Activated B cell treated with CpG ODN at 0.5 μM for 24 hours (primary cell): Measurements from ENCODE around the gene TBCA. TPM values are rescaled to one million over a fixed set of nuclear protein-coding genes. Genes with fewer than 3 reads are reported as not detected.
A peak's percentile ranks its signal among the peaks of the same experiment; 100 is the strongest.
"Not testable (repeated sequence)": the region's sequence is repeated elsewhere in the genome, so short reads cannot be mapped to it uniquely, and the experiment has no call there.

Experiments
- ATAC-seq: fragments of 200-7000 bp; cut with Tn5 transposase; one replicate; pipeline ENCODE4 v1.10.0; 2021; ENCODE audit warnings: low read depth, mild to moderate bottlenecking, moderate library complexity
- CTCF ChIA-PET: fragments of 350-600 bp; sonication (Branson Sonifier 250); formaldehyde crosslinking; loops from one replicate; lab custom pipeline; 2021; ENCODE audit warnings: antibody characterized with exemption; lab: Charles Lee
- POLR2A ChIA-PET: fragments of 350-600 bp; sonication (Branson Sonifier 250); formaldehyde crosslinking; loops from one replicate; lab custom pipeline; 2021; ENCODE audit warnings: antibody characterized with exemption; lab: Charles Lee
- DNase-seq: peaks from one replicate; pipeline ENCODE4 v3.0.0; 2022
- H3K27ac Mint-ChIP-seq: one replicate; pipeline ENCODE4 v1.8.0; 2020; ENCODE audit warnings: mixed read lengths
- H3K27me3 Mint-ChIP-seq: one replicate; pipeline ENCODE4 v1.8.0; 2021; ENCODE audit warnings: mixed read lengths
- H3K36me3 Mint-ChIP-seq: one replicate; pipeline ENCODE4 v1.8.0; 2021; ENCODE audit warnings: low read depth, mixed read lengths
- H3K4me1 Mint-ChIP-seq: one replicate; pipeline ENCODE4 v1.8.0; 2021; ENCODE audit warnings: mixed read lengths
- H3K4me3 Mint-ChIP-seq: one replicate; pipeline ENCODE4 v1.8.0; 2020; ENCODE audit warnings: mild to moderate bottlenecking, mixed read lengths
- H3K9me3 Mint-ChIP-seq: one replicate; pipeline ENCODE4 v1.8.0; 2020; ENCODE audit warnings: mixed read lengths
- intact Hi-C: fragments of 100-400 bp; cut with micrococcal nuclease; formaldehyde crosslinking; loops from one replicate; pipeline ENCODE4 v1.15.1; 2024
- total RNA-seq: library from RNA; stranded (reverse); gene quantifications from 2 replicates; pipeline ENCODE4 v1.2.3, GENCODE V29; 2022
- TF ChIP-seq, protein P1 (sequence below): fragments of 200-600 bp; IDR thresholded peaks from one replicate; pipeline ENCODE4 v1.8.0; 2022; ENCODE audit warnings: antibody characterized with exemption, mild to moderate bottlenecking

TBCA gene
- total RNA-seq, 1 donor from 2014 or later: 113 TPM

DNA sequence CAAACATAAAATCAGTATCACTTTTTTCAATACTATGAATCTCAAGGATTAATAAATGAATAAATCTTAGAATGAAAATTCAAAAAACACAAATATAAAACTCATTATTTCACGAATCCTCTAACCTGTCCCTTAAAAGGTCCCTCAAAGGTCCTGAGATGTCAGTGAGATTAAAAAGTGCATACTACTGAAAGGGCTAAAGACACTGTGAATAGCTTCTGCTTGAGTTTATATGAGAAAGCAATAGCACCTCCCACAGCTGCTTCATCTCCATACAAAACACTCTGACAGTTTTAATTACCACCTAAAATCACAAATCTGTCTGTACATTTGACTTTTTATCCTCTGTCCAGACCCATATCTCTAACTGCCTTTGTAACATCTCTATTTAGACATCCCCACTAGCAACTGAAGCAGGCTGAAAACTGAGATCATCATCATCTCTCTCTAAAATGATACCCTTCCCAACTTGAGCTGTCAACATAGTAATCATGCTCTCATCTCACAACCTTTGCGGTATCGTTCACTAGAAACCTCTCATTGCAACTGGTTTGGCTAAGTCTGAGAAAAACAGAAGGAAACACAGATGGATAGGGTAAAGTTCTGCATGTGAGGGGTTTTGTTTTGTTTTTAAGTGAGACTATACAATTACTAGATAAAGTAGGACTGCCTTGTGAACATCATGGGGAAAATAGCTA lies 56.3 kb downstream of the TBCA start:
- ChIA-PET CTCF (no interaction called here), POLR2A (no interaction called here)
- TF ChIP-seq, protein P1, sequence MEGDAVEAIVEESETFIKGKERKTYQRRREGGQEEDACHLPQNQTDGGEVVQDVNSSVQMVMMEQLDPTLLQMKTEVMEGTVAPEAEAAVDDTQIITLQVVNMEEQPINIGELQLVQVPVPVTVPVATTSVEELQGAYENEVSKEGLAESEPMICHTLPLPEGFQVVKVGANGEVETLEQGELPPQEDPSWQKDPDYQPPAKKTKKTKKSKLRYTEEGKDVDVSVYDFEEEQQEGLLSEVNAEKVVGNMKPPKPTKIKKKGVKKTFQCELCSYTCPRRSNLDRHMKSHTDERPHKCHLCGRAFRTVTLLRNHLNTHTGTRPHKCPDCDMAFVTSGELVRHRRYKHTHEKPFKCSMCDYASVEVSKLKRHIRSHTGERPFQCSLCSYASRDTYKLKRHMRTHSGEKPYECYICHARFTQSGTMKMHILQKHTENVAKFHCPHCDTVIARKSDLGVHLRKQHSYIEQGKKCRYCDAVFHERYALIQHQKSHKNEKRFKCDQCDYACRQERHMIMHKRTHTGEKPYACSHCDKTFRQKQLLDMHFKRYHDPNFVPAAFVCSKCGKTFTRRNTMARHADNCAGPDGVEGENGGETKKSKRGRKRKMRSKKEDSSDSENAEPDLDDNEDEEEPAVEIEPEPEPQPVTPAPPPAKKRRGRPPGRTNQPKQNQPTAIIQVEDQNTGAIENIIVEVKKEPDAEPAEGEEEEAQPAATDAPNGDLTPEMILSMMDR: no peak
- Mint-ChIP-seq H3K4me1 (peaks cover 39% of the 10 kb centered on the region), H3K36me3 (peaks cover 5% of the 10 kb centered on the region), H3K27me3 (no peaks in the 10 kb centered on the region), H3K27ac (peak overlapping the region; percentile 13), H3K4me3 (no peak overlapping the region), H3K9me3 (no peaks in the 10 kb centered on the region)
- intact Hi-C loops: loop anchor here (2.0 to 10.0 kb wide), 2 partner anchors 15 to 445 kb away; no protein-coding TSS in a partner anchor
- no peak for DNase-seq
- no peak for ATAC-seq

GRCh38 chr5:77718934-77719610 lies 57.1 kb downstream of the TBCA start:
- H3K9me3 Mint-ChIP-seq: no peaks in the 10 kb centered on the region
- H3K4me1 Mint-ChIP-seq: peaks cover 39% of the 10 kb centered on the region
- intact Hi-C loops: loop anchor here (10.0 kb wide), 1 partner anchor 446 kb away; no protein-coding TSS in a partner anchor
- H3K27ac Mint-ChIP-seq: peak overlapping the region; percentile 46
- TF ChIP-seq, protein P1: no peak
- H3K4me3 Mint-ChIP-seq: peak overlapping the region; percentile 53
- ATAC-seq (peak; percentile 64), DNase-seq (no peak)
- no peaks in the 10 kb centered on the region for H3K27me3 Mint-ChIP-seq
- peaks cover 4% of the 10 kb centered on the region for H3K36me3 Mint-ChIP-seq
- ChIA-PET POLR2A (no interaction called here), CTCF (no interaction called here)

DNA sequence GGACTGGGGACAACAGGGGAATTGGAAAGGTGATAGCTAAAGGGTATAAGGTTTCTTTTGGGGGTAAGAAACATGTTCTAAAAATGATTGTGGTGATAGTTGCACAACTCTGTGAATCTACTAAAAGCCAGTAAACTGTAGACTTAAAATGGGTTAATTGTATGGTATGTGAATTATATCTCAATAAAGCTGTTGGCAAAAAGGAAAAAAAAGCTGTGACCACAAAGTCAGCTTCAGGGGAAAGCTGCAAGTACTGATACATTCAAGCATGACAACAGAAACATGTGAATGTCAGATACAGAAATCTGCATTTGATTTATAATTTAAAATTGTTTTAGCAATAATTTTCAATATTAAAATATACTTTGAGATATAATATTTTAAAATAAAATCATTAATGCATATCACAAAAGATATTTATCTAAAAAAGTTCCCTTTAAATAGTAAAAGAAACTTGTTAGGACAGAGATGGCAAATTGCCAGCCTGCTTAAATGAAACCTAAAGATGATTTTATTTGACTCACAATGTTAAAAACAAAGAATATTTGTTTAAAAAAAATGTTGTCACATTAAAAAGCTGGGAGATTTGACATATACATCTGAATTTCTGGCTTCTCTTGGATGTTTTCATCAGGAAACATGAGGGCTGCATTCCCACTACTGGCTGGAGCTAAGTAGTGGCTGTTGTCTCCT lies 66.0 kb downstream of the TBCA start:
- ChIA-PET POLR2A (no interaction called here), CTCF (no interaction called here)
- no peak overlapping the region for H3K27ac Mint-ChIP-seq

DNA sequence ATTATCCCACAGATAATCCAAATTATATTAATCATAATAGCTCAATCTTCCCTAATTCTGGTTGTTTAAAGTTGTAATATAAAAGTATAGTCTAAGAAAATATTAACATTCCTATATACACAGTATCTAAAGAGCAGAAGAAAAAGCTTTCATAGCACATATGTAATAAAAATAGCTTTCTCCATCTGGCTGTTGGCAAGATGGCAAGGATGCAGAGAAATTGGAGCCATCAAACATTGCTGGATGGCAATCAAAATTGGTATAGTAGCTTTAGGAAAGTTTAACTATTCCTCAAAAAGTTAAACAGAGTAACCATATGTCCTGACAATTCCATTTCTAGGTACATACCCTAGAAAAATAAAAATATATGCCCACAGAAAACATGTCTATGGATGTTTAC lies 66.8 kb downstream of the TBCA start:
- intact Hi-C loops: no loop called here
- DNase-seq (no peak), ATAC-seq (no peak)
- Mint-ChIP-seq H3K27me3 (no peaks in the 10 kb centered on the region), H3K4me3 (no peak overlapping the region), H3K4me1 (peaks cover 10% of the 10 kb centered on the region), H3K36me3 (peaks cover 32% of the 10 kb centered on the region), H3K27ac (no peak overlapping the region), H3K9me3 (no peaks in the 10 kb centered on the region)
- ChIA-PET POLR2A (no interaction called here), CTCF (no interaction called here)
- TF ChIP-seq, protein P1: no peak

More for the DNA sequence above, 66.0 kb downstream of the TBCA start:
- TF ChIP-seq, protein P1: no peak
- Mint-ChIP-seq H3K4me1 (peaks cover 13% of the 10 kb centered on the region), H3K4me3 (no peak overlapping the region), H3K36me3 (peaks cover 27% of the 10 kb centered on the region), H3K27me3 (no peaks in the 10 kb centered on the region), H3K9me3 (no peaks in the 10 kb centered on the region)
- intact Hi-C loops: loop anchor here (10.0 kb wide), 1 partner anchor 455 kb away; no protein-coding TSS in a partner anchor
- ATAC-seq (no peak), DNase-seq (no peak)

GRCh38 chr5:77707791-77708190 lies 68.3 kb downstream of the TBCA start:
- intact Hi-C loops: no loop called here
- Mint-ChIP-seq H3K27me3 (no peaks in the 10 kb centered on the region), H3K4me1 (peaks cover 10% of the 10 kb centered on the region), H3K9me3 (no peaks in the 10 kb centered on the region), H3K27ac (no peak overlapping the region), H3K4me3 (no peak overlapping the region), H3K36me3 (peaks cover 44% of the 10 kb centered on the region)
- DNase-seq (no peak), ATAC-seq (no peak)
- POLR2A ChIA-PET: interaction anchor here (0.5 kb wide), 1 partner anchor 595 kb away, joined by 6 read pairs; no protein-coding TSS in a partner anchor
- TF ChIP-seq, protein P1: no peak
- CTCF ChIA-PET: no interaction called here

GRCh38 chr5:77699569-77699968 lies 76.6 kb downstream of the TBCA start:
- H3K9me3 Mint-ChIP-seq, H3K4me3 Mint-ChIP-seq, POLR2A ChIA-PET, H3K27me3 Mint-ChIP-seq, CTCF ChIA-PET, H3K4me1 Mint-ChIP-seq, intact Hi-C loops, H3K27ac Mint-ChIP-seq, DNase-seq, ATAC-seq: not testable (repeated sequence)
- peaks cover 67% of the 10 kb centered on the region for H3K36me3 Mint-ChIP-seq
